ENCODE data around the gene ELAPOR1.

The ELAPOR1 gene

GRCh38 chr1:109095631-109096030 is 18.3 kb upstream of the ELAPOR1 start:
- no peak for DNase-seq

- no peak for DNase-seq
These were observed 17.8 kb upstream of the ELAPOR1 start for GRCh38 chr1:109096120-109096519.

- DNase-seq = peak; percentile 95
These were observed 13.8 kb upstream of the ELAPOR1 start for GRCh38 chr1:109099938-109100773.

GRCh38 chr1:109104364-109105151 is 9.4 kb upstream of the ELAPOR1 start:
- DNase-seq = no peak

GRCh38 chr1:109105881-109106280 is 8.0 kb upstream of the ELAPOR1 start:
- no peak for DNase-seq

GRCh38 chr1:109107785-109108184 is 6.1 kb upstream of the ELAPOR1 start:
- no peak for DNase-seq

- DNase-seq = no peak
These were observed 4.0 kb upstream of the ELAPOR1 start for GRCh38 chr1:109109906-109110305.

- DNase-seq = no peak
These were observed 2.4 kb upstream of the ELAPOR1 start for GRCh38 chr1:109111386-109112055.

GRCh38 chr1:109112056-109112651 is 1.8 kb upstream of the ELAPOR1 start:
- DNase-seq = no peak

GRCh38 chr1:109112652-109113285 is 1.1 kb upstream of the ELAPOR1 start:
- peak; percentile 90 for DNase-seq

- DNase-seq = no peak
These were observed 393 bp downstream of the ELAPOR1 start for GRCh38 chr1:109114342-109114674.

GRCh38 chr1:109115685-109116084 is 1.8 kb downstream of the ELAPOR1 start:
- DNase-seq = no peak

GRCh38 chr1:109116286-109116685 is 2.4 kb downstream of the ELAPOR1 start:
- DNase-seq = peak; percentile 83

GRCh38 chr1:109118089-109118488 is 4.2 kb downstream of the ELAPOR1 start:
- no peak for DNase-seq

GRCh38 chr1:109120356-109120755 is 6.4 kb downstream of the ELAPOR1 start:
- DNase-seq = no peak

GRCh38 chr1:109131059-109131458 is 17.1 kb downstream of the ELAPOR1 start:
- DNase-seq = no peak

- no peak for DNase-seq
These were observed 17.9 kb downstream of the ELAPOR1 start for GRCh38 chr1:109131800-109132199.

GRCh38 chr1:109133002-109133706 is 19.2 kb downstream of the ELAPOR1 start:
- peak; percentile 49 for DNase-seq

- peak; percentile 43 for DNase-seq
These were observed 19.9 kb downstream of the ELAPOR1 start for GRCh38 chr1:109133815-109134214.

- DNase-seq = peak; percentile 63
These were observed 20.5 kb downstream of the ELAPOR1 start for GRCh38 chr1:109134423-109134822.

- DNase-seq = no peak
These were observed 22.0 kb downstream of the ELAPOR1 start for GRCh38 chr1:109135940-109136339.

- DNase-seq = no peak
These were observed 22.9 kb downstream of the ELAPOR1 start for GRCh38 chr1:109136766-109137165.

Data from NCI-H1092 treated with DMSO at 0.1 percent for 48 hours (cell line).